GM19240 (cell line): ENCODE measurements around the gene TRIOBP.
"Not testable (repeated sequence)": the region's sequence is repeated elsewhere in the genome, so short reads cannot be mapped to it uniquely, and the experiment has no call there.

Source experiments
- DNase-seq: peaks from one replicate; pipeline ENCODE4 v3.0.0; 2011; ENCODE audit warnings: low spot score; ENCODE audit not compliant: insufficient read length

The TRIOBP gene

GRCh38 chr22:37690407-37690806 lies 6.4 kb upstream of the TRIOBP start:
- no peak for DNase-seq

DNA sequence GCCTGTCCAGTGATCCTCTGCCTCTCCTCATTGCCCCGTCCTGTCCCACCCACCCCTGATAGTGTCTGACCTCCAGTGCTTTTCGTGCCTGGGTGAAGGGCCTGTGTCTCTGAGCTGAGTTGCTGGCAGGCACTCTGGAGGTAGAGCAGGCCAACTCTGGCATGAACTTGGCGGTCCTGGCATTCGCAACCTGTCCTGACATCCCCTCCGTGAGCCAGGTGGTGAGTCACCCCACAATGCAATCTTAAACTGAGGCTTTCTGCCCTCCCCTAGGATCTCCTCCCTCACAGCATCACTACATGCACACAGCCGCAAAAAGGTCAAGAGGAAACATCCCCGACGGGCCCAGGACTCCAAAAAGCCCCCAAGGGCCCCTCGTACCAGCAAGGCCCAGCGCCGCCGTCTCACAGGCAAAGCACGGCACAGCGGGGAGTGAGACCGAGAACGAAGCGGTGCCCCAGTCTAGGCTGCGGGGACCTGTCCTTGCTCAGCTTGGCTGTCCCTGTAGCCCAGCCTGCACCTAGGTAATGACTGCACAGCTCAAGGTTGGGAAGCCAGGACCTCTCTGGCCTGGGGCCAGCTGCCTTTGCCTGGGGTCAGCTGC lies 5.8 kb upstream of the TRIOBP start:
- no peak for DNase-seq

GRCh38 chr22:37692627-37693285 lies 4.1 kb upstream of the TRIOBP start:
- DNase-seq: no peak

- not testable (repeated sequence) for DNase-seq
Measured at GRCh38 chr22:37694131-37694530, 2.7 kb upstream of the TRIOBP start.

- DNase-seq: not testable (repeated sequence)
Measured at GRCh38 chr22:37696260-37696656, 590 bp upstream of the TRIOBP start.

GRCh38 chr22:37697538-37697835 lies 639 bp downstream of the TRIOBP start:
- no peak for DNase-seq

DNA sequence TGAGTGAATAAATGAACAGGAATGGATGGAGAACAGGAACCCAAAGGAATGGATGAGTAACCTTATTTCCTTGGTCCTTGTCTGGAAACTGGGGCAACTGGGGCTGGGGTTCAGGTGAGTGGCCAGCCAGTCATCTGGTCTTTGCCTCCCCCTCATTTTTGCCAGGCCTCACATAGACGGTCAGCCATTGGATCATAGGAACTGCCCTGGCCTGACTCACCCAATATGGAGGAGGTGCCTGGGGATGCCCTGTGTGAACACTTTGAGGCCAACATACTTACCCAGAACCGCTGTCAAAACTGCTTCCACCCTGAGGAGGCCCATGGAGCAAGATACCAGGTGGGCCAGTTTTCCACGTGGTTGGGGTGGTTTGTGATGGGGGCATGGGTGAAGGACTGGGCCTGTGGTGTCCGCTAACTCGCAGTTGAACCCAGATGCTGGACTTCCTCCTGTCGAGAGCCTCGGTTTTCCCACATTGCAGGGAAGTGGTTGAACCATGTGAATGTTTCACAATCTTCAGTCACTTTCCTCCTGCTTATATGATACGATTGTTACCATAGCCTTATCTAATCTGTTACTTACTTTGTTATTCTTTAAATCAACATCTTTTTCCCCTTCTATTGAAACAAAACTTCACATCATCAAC lies 4.4 kb downstream of the TRIOBP start:
- no peak for DNase-seq

DNA sequence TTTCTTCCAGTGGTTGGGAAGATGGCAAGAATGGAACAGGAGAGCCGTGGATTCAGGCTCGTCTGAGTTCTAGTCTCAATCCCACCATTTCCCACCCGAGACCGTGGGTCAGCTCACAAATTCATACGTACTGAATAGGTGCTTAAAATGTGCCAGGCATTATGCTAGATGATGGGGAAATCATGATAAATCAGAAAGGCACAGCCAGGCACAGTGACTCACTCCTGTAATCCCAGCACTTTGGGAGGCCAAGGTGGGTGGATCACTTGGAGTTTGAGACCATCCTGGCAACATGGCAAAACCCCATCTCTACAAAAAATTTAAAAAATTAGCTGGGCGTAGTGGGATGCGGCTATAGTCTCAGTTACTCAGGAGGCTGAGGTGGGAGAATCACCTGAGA lies 7.1 kb downstream of the TRIOBP start:
- DNase-seq: no peak

- no peak for DNase-seq
Measured at GRCh38 chr22:37704645-37705044, 7.8 kb downstream of the TRIOBP start.

DNA sequence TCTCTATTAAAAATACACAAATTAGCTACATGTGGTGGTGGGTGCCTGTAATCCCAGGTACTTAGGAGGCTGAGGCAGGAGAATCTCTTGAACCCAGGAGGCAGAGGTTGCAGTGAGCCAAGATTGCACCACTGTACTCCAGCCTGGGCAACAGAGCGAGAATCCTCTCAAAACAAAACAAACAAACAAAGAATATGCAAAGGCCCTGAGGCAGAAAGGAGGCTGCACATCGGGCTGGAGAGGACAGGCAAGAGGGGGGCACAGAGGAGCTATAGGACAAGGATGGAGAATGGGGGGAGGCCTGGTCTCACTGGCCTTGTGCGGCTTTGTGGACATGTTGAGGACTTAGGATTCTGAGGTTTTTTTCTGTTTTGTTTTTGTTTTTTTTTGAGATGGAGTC lies 8.4 kb downstream of the TRIOBP start:
- no peak for DNase-seq

DNA sequence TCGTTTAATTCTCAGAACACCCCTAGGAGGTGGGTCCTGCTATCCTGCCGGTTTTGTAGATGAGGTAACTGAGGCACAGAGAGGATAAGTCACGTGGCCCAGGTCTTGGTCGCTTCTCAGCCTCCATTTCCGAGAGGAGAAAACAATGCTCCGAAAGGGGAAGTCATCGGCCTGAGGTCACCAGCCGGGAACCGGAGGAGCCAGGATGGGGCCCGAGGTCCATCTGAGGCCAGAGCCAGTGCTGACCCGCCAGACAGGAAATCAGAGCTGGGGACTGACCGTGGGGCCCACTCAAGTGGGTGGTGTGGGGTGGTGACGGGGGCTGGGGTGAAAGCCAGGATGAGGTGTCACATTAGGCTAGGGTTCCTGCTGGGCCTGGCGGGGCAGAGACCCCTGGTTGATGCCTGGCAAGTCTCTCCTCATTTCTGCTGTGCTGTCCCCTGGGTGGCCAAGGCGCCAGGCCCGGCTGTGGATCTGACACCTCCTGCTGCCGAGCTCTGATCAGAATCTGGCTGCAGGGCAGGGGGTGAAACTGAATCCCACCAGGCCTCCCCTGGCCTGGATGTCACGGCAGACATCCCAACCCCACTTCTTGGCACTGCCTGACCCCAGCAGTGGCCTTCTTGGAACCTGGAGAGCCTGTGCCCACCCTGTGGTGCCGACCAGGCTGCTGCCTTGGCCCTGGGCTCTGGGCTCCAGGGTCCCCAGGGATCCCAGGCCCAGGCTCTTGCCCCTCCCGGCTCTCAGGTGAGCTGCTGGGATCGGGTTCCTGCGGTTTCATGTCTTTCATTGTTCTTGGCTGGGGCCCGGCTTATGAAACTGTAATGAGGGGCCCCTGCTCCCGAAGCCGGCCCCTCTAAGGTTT lies 12.0 kb downstream of the TRIOBP start:
- DNase-seq: no peak

- DNase-seq: no peak
Measured at GRCh38 chr22:37709445-37709765, 12.6 kb downstream of the TRIOBP start.

DNA sequence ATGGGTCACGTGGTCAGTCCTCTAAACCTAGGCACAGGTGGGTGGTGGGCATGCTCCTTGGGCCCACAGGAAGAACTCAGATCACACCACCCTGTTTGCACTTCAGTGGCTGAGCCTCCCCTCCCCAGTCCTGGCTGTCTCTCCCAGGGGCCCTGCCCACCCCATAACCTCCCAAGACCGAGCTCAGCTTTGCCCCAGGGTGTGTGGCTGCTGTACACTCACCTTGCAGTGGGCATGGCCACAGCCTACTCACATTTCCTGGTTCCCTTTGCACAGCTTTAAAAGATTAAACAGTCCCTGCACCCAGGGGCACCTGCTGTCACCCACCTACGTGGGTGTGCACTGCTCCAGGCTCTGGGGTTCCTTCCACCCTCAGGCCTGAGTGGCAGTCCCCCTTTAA lies 13.8 kb downstream of the TRIOBP start:
- no peak for DNase-seq

DNA sequence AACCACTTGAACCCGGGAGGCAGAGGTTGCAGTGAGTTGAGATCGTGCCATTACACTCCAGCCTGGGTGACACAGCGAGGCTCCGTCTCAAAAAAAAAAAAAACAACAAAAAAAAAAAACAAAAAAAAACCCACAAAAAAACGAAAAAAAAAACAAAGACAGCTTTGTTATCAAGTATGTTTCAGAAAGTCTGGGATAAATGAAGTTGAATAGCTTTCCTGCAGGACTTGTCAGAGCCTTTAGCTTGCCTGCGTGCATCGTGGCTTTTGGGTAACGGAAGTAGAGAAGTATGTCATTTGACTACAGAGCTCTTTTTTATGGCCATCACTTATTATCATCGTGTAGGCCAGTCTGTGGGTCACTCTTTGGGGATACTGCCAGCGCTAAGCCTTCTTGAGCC lies 14.6 kb downstream of the TRIOBP start:
- no peak for DNase-seq

DNA sequence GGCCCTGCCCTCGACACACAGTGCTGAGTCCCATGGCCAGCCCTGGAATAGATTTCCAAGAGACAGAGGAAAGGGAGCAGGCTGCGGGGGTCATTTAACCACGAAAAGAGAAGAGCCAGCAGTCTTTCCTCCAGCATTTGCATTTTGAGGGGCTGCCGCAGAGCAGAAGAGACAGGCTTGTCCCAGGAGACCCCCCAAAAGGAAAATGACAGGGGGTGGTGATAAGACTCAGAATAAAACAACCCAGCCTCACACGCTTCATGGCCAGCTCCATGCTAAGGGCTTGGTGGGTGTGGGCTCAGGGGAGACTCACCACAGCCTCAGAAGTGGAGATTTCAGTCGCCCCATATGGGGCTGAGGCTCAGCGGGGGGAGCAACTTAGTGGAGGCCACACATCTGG lies 16.9 kb downstream of the TRIOBP start:
- DNase-seq: no peak

GRCh38 chr22:37714634-37715033 lies 17.8 kb downstream of the TRIOBP start:
- DNase-seq: no peak

- DNase-seq: no peak
Measured at GRCh38 chr22:37715760-37716159, 18.9 kb downstream of the TRIOBP start.

DNA sequence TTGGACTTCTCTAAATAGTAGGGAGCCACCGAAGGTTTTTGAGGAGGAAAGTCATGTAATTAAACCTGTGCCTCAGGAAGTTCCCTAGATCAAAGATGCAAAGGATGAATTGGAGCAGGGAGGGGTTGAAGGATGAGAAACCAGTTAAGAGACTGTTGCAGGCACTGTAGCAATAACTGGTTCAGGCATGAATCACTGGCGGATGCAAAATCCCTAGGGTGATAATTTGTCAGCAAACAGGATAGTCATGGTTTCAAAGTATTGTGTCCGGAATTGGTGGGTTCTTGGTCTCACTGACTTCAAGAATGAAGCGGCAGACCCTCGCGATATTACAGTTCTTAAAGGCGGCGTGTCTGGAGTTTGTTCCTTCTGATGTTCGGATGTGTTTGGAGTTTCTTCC lies 19.9 kb downstream of the TRIOBP start:
- DNase-seq: no peak

DNA sequence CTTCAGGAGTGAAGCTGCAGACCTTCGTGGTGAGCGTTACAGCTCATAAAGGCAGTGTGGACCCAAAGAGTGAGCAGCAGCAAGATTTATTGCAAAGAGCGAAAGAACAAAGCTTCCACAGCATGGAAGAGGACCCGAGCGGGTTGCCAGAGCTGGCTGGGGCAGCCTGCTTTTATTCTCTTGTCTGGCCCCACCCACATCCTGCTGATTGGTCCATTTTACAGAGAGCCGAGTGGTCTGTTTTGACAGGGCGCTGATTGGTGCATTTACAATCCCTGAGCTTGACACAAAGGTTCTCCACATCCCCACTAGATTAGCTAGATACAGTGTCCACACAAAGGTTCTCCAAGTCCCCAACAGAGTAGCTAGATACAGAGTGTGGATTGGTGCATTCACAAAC lies 20.4 kb downstream of the TRIOBP start:
- DNase-seq: not testable (repeated sequence)

DNA sequence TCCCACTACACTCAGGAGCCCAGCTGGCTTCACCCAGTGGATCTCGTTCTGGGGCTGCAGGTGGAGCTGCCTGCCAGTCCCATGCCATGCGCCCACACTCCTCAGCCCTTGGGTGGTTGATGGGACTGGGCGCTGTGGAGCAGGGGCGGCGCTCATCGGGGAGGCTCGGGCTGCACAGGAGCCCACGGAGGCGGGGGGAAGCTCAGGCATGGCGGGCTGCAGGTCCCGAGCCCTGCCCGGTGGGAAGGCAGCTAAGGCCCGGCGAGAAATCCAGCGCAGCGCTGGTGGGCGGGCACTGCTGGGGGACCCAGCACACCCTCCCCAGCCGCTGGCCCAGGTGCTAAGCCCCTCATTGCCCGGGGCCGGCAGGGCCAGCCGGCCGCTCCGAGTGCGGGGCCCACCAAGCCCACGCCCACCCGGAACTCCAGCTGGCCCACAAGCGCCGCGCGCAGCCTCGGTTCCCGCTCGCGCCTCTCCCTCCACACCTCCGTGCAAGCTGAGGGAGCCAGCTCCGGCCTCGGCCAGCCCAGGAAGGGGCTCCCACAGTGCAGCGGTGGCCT lies 21.0 kb downstream of the TRIOBP start:
- DNase-seq: not testable (repeated sequence)

- DNase-seq: no peak
Measured at GRCh38 chr22:37725551-37726240, 28.8 kb downstream of the TRIOBP start.
